WTC11 (cell line): ENCODE data around the gene TMEM59L.

Source experiments
- ATF1 ChIP-seq: sonication (generic); formaldehyde crosslinking; IDR thresholded peaks from 2 replicates; pipeline ENCODE4 v1.8.1; 2023; ENCODE audit warnings: mild to moderate bottlenecking, moderate library complexity, missing genetic modification reagents
- CBFB ChIP-seq: sonication (generic); formaldehyde crosslinking; IDR thresholded peaks from 2 replicates; pipeline ENCODE4 v1.8.1; 2022; ENCODE audit warnings: mild to moderate bottlenecking, low read depth, missing genetic modification reagents
- CREB1 ChIP-seq: sonication (generic); formaldehyde crosslinking; IDR thresholded peaks from 2 replicates; pipeline ENCODE4 v1.8.0; 2023; ENCODE audit warnings: mild to moderate bottlenecking, missing genetic modification reagents
- CREM ChIP-seq: sonication (generic); formaldehyde crosslinking; IDR thresholded peaks from 2 replicates; pipeline ENCODE4 v1.8.1; 2022; ENCODE audit warnings: mild to moderate bottlenecking, missing genetic modification reagents, moderate library complexity
- ERG ChIP-seq: fragments of 250-450 bp; sonication (Bioruptor Pico); IDR thresholded peaks from 2 replicates; pipeline ENCODE4 v1.8.0; 2021; ENCODE audit warnings: mild to moderate bottlenecking
- FOXJ3 ChIP-seq: sonication (generic); formaldehyde crosslinking; IDR thresholded peaks from 2 replicates; pipeline ENCODE4 v1.9.0; 2021; ENCODE audit warnings: missing genetic modification reagents, mild to moderate bottlenecking, borderline replicate concordance
- GTF2I ChIP-seq: fragments of 250-450 bp; sonication (Bioruptor Pico); conservative IDR thresholded peaks from 2 replicates; pipeline ENCODE4 v1.4.0; 2021; ENCODE audit warnings: mild to moderate bottlenecking
- JUN ChIP-seq: sonication (generic); formaldehyde crosslinking; IDR thresholded peaks from 2 replicates; pipeline ENCODE4 v1.8.0; 2023; ENCODE audit warnings: mild to moderate bottlenecking, missing genetic modification reagents
- NR3C1 ChIP-seq: sonication (generic); formaldehyde crosslinking; conservative IDR thresholded peaks from 2 replicates; pipeline ENCODE4 v1.8.1; 2023; ENCODE audit warnings: low read depth, mild to moderate bottlenecking, missing genetic modification reagents
- OVOL2 ChIP-seq: fragments of 250-450 bp; sonication (Bioruptor Pico); IDR thresholded peaks from 2 replicates; pipeline ENCODE4 v1.9.0; 2021; ENCODE audit warnings: mild to moderate bottlenecking, borderline replicate concordance
- SMAD4 ChIP-seq: sonication (generic); formaldehyde crosslinking; IDR thresholded peaks from 2 replicates; pipeline ENCODE4 v1.8.0; 2022; ENCODE audit warnings: mild to moderate bottlenecking, missing genetic modification reagents
- SP1 ChIP-seq: sonication (generic); formaldehyde crosslinking; conservative IDR thresholded peaks from 2 replicates; pipeline ENCODE4 v1.8.1; 2022; ENCODE audit warnings: missing genetic modification reagents
- TF ChIP-seq, protein P1 (sequence below): fragments of 200-600 bp; IDR thresholded peaks from 2 replicates; pipeline ENCODE4 v1.8.0; 2022; ENCODE audit warnings: antibody characterized with exemption
- TF ChIP-seq, protein P2 (sequence below): sonication (generic); formaldehyde crosslinking; IDR thresholded peaks from 2 replicates; pipeline ENCODE4 v1.8.1; 2023; ENCODE audit warnings: mild to moderate bottlenecking, missing genetic modification reagents, moderate library complexity

DNA sequence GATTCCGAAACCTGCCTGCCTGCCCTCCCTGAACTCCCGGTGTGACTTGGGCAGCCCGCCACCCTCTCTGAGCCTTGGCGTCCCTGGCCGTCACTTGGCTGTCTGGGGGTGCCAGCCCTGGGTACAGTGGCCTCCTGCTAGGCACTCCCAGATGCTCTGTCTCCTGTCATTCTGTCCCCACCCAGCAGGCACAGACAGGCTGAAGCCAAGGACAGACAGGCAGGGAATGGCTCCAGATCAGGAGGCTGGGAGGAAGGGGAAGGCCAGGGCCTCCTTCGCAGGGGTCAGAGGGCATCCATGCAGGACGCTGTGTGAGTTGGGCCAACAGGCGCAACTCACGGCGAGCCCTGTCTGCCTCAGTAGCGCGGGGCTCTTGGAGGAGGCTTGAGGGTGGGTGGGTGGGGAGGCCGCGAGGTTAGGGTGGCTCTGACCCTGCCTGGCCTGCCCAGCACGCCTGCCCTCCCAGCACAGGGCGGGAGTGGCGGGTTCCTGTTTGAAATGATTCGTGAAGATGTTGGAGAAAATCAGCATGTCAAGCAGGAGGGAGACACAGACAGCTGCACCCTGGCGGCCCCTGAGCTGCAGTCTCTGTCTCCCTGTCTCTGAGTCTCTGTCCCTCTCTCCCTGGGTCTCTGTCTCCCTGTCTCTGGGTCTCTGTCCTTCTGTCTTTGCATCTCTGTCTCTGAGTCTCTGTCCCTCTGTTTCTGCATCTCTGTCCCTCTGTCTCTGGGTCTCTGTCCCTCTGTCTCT lies 43.8 kb downstream of the TMEM59L start:
- no peak for TF ChIP-seq ATF1 (CRISPR knock-in tag)
- TF ChIP-seq SMAD4 = no peak
- TF ChIP-seq, protein P1, sequence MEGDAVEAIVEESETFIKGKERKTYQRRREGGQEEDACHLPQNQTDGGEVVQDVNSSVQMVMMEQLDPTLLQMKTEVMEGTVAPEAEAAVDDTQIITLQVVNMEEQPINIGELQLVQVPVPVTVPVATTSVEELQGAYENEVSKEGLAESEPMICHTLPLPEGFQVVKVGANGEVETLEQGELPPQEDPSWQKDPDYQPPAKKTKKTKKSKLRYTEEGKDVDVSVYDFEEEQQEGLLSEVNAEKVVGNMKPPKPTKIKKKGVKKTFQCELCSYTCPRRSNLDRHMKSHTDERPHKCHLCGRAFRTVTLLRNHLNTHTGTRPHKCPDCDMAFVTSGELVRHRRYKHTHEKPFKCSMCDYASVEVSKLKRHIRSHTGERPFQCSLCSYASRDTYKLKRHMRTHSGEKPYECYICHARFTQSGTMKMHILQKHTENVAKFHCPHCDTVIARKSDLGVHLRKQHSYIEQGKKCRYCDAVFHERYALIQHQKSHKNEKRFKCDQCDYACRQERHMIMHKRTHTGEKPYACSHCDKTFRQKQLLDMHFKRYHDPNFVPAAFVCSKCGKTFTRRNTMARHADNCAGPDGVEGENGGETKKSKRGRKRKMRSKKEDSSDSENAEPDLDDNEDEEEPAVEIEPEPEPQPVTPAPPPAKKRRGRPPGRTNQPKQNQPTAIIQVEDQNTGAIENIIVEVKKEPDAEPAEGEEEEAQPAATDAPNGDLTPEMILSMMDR = no peak
- TF ChIP-seq ERG (CRISPR knock-in tag) = no peak
- TF ChIP-seq CREB1 = no peak
- no peak for TF ChIP-seq OVOL2 (CRISPR knock-in tag)
- TF ChIP-seq NR3C1 (CRISPR knock-in tag) = no peak
- no peak for TF ChIP-seq CREM
- no peak for TF ChIP-seq FOXJ3 (CRISPR knock-in tag)
- TF ChIP-seq SP1 (CRISPR knock-in tag) = no peak
- no peak for TF ChIP-seq GTF2I
- TF ChIP-seq, protein P2, sequence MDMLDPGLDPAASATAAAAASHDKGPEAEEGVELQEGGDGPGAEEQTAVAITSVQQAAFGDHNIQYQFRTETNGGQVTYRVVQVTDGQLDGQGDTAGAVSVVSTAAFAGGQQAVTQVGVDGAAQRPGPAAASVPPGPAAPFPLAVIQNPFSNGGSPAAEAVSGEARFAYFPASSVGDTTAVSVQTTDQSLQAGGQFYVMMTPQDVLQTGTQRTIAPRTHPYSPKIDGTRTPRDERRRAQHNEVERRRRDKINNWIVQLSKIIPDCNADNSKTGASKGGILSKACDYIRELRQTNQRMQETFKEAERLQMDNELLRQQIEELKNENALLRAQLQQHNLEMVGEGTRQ (CRISPR knock-in tag) = no peak
- TF ChIP-seq JUN (CRISPR knock-in tag) = no peak
- no peak for TF ChIP-seq CBFB (CRISPR knock-in tag)
